RWPE2 (cell line): ENCODE data around the gene HOXA11.

Source experiments
- ATAC-seq: fragments of 200-7000 bp; cut with Tn5 transposase; 3 replicates; pipeline ENCODE4 v1.9.1; 2021; ENCODE audit warnings: low read depth
- DNase-seq: peaks from one replicate; pipeline ENCODE4 v3.0.0-alpha.2; 2020; ENCODE audit warnings: low spot score
- H3K27ac ChIP-seq: fragments of 450-650 bp; 2 replicates; pipeline ENCODE4 v1.5.1; 2017; ENCODE audit warnings: mild to moderate bottlenecking; ENCODE audit not compliant: poor library complexity, severe bottlenecking
- H3K27me3 ChIP-seq: fragments of 250-450 bp; sonication (Bioruptor Pico); 2 replicates; pipeline ENCODE4 v1.5.1; 2021; ENCODE audit warnings: mild to moderate bottlenecking, moderate library complexity; ENCODE audit not compliant: insufficient read depth, poor library complexity, severe bottlenecking
- H3K36me3 ChIP-seq: fragments of 250-450 bp; sonication (Bioruptor Pico); 2 replicates; pipeline ENCODE4 v1.5.1; 2020; ENCODE audit warnings: low read depth, mild to moderate bottlenecking, moderate library complexity
- H3K4me1 ChIP-seq: fragments of 250-450 bp; sonication (Bioruptor Pico); 2 replicates; pipeline ENCODE4 v1.5.1; 2021; ENCODE audit warnings: mild to moderate bottlenecking, moderate library complexity; ENCODE audit not compliant: insufficient read depth, poor library complexity, severe bottlenecking
- H3K4me3 ChIP-seq: fragments of 250-450 bp; sonication (Bioruptor Pico); 2 replicates; pipeline ENCODE4 v1.5.1; 2021; ENCODE audit warnings: mild to moderate bottlenecking, moderate library complexity; ENCODE audit not compliant: severe bottlenecking
- H3K9me3 ChIP-seq: fragments of 250-450 bp; sonication (Bioruptor Pico); 2 replicates; pipeline ENCODE4 v1.5.1; 2021; ENCODE audit warnings: mild to moderate bottlenecking, moderate library complexity; ENCODE audit not compliant: severe bottlenecking
- TF ChIP-seq, protein P1 (sequence below): fragments of 450-650 bp; IDR thresholded peaks from one replicate; pipeline ENCODE4 v1.5.1; 2017; ENCODE audit warnings: mild to moderate bottlenecking, moderate library complexity; ENCODE audit not compliant: poor library complexity, severe bottlenecking

Gene HOXA11

DNA sequence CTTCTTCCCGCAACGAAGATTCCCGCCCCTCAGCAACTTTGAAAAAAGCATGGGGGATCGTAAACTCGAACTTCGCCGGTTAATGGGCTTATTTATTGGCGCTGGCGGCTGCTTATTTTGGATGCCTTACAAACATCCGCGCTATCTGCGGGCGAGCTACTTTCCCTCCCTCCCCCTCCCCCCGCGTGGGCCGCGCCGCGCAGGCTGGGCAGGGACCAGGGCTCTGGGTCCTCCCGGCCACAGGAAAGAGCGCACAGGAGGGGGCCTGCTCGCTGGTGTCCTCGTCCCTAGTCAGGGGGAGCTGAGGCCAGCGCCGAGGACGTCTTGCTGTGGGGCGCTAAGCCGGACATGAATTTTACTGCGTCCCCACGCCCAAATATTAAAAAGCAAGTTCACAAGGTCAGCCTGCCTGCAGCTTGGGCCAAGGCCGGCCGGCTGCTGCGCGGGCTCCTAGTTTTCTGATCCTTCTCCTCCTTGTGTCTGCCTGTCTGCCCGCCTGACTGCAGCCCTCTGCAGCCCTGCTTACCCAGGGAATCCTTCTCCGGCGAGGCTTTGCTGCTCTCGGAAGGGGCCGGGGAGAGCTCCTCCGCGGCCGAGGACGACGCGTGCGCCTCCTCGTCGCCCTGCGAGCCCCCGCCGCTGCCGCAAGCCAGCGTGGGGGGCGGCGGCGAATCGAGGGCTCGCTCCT lies 12.1 kb downstream of the HOXA11 start:
- H3K4me1 ChIP-seq, result peaks cover 20% of the 10 kb centered on the region
- TF ChIP-seq, protein P1, sequence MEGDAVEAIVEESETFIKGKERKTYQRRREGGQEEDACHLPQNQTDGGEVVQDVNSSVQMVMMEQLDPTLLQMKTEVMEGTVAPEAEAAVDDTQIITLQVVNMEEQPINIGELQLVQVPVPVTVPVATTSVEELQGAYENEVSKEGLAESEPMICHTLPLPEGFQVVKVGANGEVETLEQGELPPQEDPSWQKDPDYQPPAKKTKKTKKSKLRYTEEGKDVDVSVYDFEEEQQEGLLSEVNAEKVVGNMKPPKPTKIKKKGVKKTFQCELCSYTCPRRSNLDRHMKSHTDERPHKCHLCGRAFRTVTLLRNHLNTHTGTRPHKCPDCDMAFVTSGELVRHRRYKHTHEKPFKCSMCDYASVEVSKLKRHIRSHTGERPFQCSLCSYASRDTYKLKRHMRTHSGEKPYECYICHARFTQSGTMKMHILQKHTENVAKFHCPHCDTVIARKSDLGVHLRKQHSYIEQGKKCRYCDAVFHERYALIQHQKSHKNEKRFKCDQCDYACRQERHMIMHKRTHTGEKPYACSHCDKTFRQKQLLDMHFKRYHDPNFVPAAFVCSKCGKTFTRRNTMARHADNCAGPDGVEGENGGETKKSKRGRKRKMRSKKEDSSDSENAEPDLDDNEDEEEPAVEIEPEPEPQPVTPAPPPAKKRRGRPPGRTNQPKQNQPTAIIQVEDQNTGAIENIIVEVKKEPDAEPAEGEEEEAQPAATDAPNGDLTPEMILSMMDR, result no peak
- DNase-seq (peak; percentile 65), ATAC-seq (no peak)
- peaks cover 6% of the 10 kb centered on the region; the same call in 1 of the 2 replicates for H3K36me3 ChIP-seq
- peak overlapping the region; percentile 54 for H3K4me3 ChIP-seq
- H3K27me3 ChIP-seq, result no peaks in the 10 kb centered on the region
- peak overlapping the region; percentile 93 for H3K27ac ChIP-seq
- no peaks in the 10 kb centered on the region for H3K9me3 ChIP-seq

DNA sequence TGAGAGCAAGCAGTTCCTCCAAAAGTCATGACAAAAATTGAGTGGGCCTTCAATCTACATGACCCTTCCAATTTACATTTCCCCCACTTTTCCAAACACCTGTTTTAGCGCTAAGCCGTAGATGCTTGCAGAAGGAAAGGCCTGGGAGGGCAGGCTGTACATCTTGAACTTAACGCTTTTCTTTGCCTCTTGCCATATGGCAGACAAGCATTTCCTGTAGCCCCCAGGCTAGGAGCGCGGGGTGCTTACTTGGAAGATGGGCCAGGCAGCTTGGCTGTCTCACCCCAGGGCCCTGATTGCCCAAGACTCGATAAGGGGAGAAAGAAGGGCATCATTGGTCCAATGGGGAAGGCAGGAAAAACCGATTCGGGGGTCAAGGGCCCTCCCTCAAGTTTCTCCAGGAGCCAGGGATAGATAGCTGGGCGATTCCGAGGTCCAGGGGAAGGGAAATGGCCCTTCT lies 12.7 kb downstream of the HOXA11 start:
- TF ChIP-seq, protein P1, result no peak
- ATAC-seq (no peak), DNase-seq (peak; percentile 80)
- Histone ChIP-seq H3K4me3 (peak overlapping the region; percentile 54), H3K4me1 (peaks cover 25% of the 10 kb centered on the region), H3K27ac (peak overlapping the region; percentile 93), H3K27me3 (no peaks in the 10 kb centered on the region), H3K36me3 (peaks cover 6% of the 10 kb centered on the region; the same call in 1 of the 2 replicates), H3K9me3 (no peaks in the 10 kb centered on the region)

DNA sequence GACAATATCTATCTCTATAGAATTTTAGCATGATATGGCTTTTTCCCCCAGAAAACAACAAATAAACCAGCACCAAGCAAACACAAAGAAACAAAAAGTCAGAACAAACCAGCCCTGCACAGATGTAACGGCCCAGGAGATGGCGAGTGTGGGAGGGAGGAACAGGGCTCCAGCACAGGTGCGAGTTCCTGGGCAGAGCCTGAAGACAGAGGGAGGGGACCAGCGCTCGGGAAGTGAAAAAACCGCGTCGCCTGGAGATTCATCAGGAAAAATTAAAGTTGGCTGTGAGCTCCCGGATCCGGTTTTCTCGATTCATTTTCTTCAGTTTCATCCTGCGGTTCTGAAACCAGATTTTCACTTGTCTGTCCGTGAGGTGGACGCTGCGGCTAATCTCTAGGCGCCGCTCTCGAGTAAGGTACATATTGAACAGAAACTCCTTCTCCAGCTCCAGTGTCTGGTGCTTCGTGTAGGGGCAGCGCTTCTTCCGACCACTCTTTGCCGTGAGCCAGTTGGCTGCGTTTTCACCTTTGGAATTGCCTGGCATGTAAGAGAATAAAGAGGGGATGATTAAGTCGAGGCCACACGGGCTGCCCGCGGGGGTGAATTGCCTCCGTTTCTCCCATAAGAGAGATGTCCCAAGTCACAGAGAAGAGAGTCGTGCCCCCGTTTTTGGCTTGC lies 13.3 kb downstream of the HOXA11 start:
- peak overlapping the region; percentile 93 for H3K27ac ChIP-seq
- H3K4me1 ChIP-seq, result peaks cover 20% of the 10 kb centered on the region
- H3K4me3 ChIP-seq, result peak overlapping the region; percentile 54

GRCh38 chr7:27171325-27171636 lies 13.8 kb downstream of the HOXA11 start:
- TF ChIP-seq, protein P1, result no peak
- H3K4me3 ChIP-seq, result peak overlapping the region; percentile 54
- H3K36me3 ChIP-seq, result peaks cover 6% of the 10 kb centered on the region; the same call in 1 of the 2 replicates
- no peaks in the 10 kb centered on the region for H3K9me3 ChIP-seq
- H3K27ac ChIP-seq, result peak overlapping the region; percentile 93
- DNase-seq (peak; percentile 72), ATAC-seq (no peak)
- peaks cover 15% of the 10 kb centered on the region for H3K4me1 ChIP-seq
- no peaks in the 10 kb centered on the region for H3K27me3 ChIP-seq

More for the DNA sequence above, 13.3 kb downstream of the HOXA11 start:
- Histone ChIP-seq H3K9me3 (no peaks in the 10 kb centered on the region), H3K36me3 (peaks cover 6% of the 10 kb centered on the region; the same call in 1 of the 2 replicates), H3K27me3 (no peaks in the 10 kb centered on the region)
- DNase-seq, result peak; percentile 63
- TF ChIP-seq, protein P1, result peak; percentile 7
- ATAC-seq, result 0 out of 3 replicates have a peak, but pooled peaks have one; percentile 9
